Naive thymus-derived CD8-positive, alpha-beta T cell (primary cell): ENCODE data around the gene UCK2. TPM values are rescaled to one million over a fixed set of nuclear protein-coding genes. Genes with fewer than 3 reads are reported as not detected.

Experiments
- ATAC-seq, 2 donors: fragments of 150-1000 bp; cut with Tn5 transposase in 1 of 2; sonication (Bioruptor Pico), chemical (Tn5 transposase) in 1 of 2; 1 replicate in 1 of 2; 2 replicates in 1 of 2; pipeline ENCODE4 v1.10.0; 2021; ENCODE audit warnings: mild to moderate bottlenecking in 2 of 2, moderate library complexity in 2 of 2
- POLR2A ChIA-PET: fragments of 350-600 bp; sonication (Branson Sonifier 250); formaldehyde crosslinking; loops from one replicate; lab custom pipeline; 2021; ENCODE audit warnings: antibody characterized with exemption; lab: Charles Lee
- DNase-seq, 10 donors: peaks; one replicate each; pipeline versions ENCODE4 v3.0.0 to v3.0.0-alpha.2; 2020 to 2022
- H3K27ac Mint-ChIP-seq, 10 donors: one replicate each; pipeline ENCODE4 v1.8.0; 2020 to 2022; ENCODE audit warnings: mild to moderate bottlenecking in 10 of 10, mixed read lengths in 10 of 10, moderate library complexity in 4 of 10, inconsistent platforms in 1 of 10
- H3K27me3 Mint-ChIP-seq, 5 donors: one replicate each; pipeline ENCODE4 v1.8.0; 2021 to 2022; ENCODE audit warnings: mixed read lengths in 5 of 5
- H3K36me3 Mint-ChIP-seq, 3 donors: one replicate each; pipeline ENCODE4 v1.8.0; 2020 to 2022; ENCODE audit warnings: mixed read lengths in 3 of 3, mild to moderate bottlenecking in 2 of 3, inconsistent platforms in 1 of 3
- H3K4me1 Mint-ChIP-seq, 4 donors: one replicate each; pipeline ENCODE4 v1.8.0; 2021 to 2022; ENCODE audit warnings: mixed read lengths in 4 of 4
- H3K4me3 Mint-ChIP-seq, 10 donors: one replicate each; pipeline ENCODE4 v1.8.0; 2020 to 2022; ENCODE audit warnings: mild to moderate bottlenecking in 10 of 10, mixed read lengths in 10 of 10, moderate library complexity in 6 of 10, inconsistent platforms in 1 of 10
- H3K9me3 Mint-ChIP-seq, 9 donors: one replicate each; pipeline ENCODE4 v1.8.0; 2020 to 2022; ENCODE audit warnings: mixed read lengths in 9 of 9, mild to moderate bottlenecking in 3 of 9, inconsistent platforms in 1 of 9, moderate library complexity in 1 of 9
- polyA plus RNA-seq, 3 donors: library from polyadenylated mRNA; unstranded; fragments of 300-500 nt; fragmentation: Illumina TruSeq; gene quantifications; one replicate each; pipeline ENCODE4 v1.2.3, GENCODE V29; 2021
- total RNA-seq, 8 experiments: library from RNA in 2 of 8; stranded (reverse) in 2 of 8; gene quantifications; one replicate each; pipeline ENCODE4 v1.2.3 and lab custom pipeline; 2021 to 2026

UCK2 gene
- total and polyA plus RNA-seq, 5 experiments from 2014 or later = 1.1 to 5.3 (median 2.3) TPM

DNA sequence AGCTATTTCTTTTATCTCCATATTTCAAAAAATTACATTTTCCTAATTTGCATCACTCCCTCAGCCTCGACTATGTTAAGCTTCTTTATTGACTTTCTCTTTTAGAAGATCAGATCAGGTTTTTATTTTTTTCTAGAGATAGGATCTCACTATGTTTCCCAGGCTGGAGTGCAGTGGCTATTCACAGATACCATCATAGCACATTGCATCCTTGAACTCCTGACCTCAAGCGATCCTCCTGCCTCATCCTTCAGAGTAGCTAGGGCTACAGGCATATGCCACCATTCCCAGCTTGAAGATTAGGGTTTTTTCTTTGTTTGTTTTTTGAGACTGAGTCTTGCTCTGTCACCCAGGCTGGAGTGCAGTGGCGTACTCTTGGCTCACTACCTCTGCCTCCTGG lies 20.1 kb downstream of the UCK2 start:
- DNase-seq (no peak), ATAC-seq (no peak)
- Mint-ChIP-seq H3K36me3 (peaks cover 0 to 7% (median 5%) of the 10 kb centered on the region in 3 donors), H3K27me3 (peaks cover 2 to 19% (median 3%) of the 10 kb centered on the region in 5 donors), H3K4me1 (peaks cover 9 to 39% (median 29%) of the 10 kb centered on the region in 4 donors), H3K27ac (peak overlapping the region in 1 of 10 donors; percentile 5), H3K4me3 (no peak overlapping the region), H3K9me3 (peaks cover 0 to 3% (median 0%) of the 10 kb centered on the region in 9 donors)
- POLR2A ChIA-PET = interaction anchor here (0.9 kb wide), 1 partner anchor 18 kb away, joined by 4 read pairs; no protein-coding TSS in a partner anchor

DNA sequence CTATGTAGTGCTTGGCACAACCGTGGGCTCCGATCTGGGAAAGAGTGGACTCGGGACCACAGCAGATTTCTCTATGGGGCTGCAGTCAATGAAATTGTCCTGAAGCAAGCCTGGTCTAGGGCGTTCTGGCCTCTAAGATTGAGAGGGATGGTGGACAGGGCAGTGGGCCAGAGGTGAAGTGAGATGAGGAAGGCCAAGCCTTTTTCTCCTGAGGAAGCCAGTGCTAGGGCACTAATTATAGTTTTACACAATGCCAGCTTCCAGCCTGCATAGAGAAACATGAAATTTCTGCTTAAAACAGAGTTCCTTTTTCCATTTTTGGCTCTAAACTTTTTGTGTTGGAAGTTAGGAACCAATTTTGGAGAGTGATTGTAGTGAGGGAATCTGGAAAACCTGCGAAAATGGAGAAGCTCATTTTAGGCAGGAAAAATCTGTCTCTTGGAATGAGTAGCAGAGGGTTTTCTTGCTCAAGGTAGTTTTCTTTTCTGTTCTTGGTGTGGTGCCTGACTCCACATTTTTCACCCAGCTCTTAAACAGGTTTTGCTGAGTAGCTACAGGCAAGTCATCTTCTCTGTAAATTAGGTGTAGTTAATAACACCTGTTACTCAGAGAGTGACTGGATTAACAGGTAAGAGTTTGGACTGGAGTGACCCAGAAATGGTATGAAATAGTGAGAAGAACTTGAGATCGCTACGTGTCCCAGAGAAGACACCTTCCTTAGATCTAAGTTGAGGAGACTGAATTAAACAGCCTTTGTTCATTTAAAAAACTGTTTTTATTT lies 22.1 kb downstream of the UCK2 start:
- H3K36me3 Mint-ChIP-seq = peaks cover 0 to 7% (median 5%) of the 10 kb centered on the region in 3 donors
- no peak overlapping the region for H3K4me3 Mint-ChIP-seq
- POLR2A ChIA-PET = no interaction called here
- peaks cover 0 to 3% (median 0%) of the 10 kb centered on the region in 9 donors for H3K9me3 Mint-ChIP-seq
- H3K27ac Mint-ChIP-seq = no peak overlapping the region
- DNase-seq = no peak
- peaks cover 0 to 12% (median 1%) of the 10 kb centered on the region in 5 donors for H3K27me3 Mint-ChIP-seq
- H3K4me1 Mint-ChIP-seq = peaks cover 6 to 42% (median 19%) of the 10 kb centered on the region in 4 donors
- ATAC-seq = no peak

DNA sequence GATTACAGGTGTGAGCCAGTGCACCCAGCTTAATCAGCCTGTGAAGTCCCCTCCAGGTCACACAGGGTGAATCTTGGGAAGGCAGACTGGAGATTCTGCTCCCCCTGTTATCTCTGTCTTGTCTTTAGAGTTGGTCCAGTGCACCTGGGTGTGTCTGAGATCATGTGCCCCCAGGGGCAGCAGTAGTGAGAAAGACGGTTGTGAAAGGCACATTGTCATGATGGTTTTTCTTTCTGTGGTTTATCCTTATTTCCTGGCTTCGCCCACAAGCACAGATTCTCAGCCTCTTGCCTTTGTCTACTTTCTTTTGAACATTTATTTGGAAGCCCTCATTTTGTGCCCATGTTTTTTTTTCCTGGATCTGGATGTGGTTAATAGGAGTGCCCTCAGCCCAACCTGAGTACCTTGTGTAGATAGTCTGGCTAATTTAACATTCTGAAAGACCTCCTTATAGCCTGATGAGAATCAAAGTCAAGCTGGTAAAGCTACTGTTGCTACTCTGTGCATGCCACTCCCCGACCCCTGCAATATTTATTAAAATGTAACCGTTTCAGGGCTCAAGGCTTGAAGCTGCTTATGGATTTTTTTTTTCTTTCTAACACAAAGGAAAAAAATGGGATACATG lies 23.7 kb downstream of the UCK2 start:
- H3K4me1 Mint-ChIP-seq = peaks cover 6 to 49% (median 19%) of the 10 kb centered on the region in 4 donors
- H3K4me3 Mint-ChIP-seq = peak overlapping the region in 5 of 10 donors; percentile 8 to 65 (median 33)
- peaks cover 0 to 7% (median 5%) of the 10 kb centered on the region in 3 donors for H3K36me3 Mint-ChIP-seq
- DNase-seq (no peak), ATAC-seq (no peak)
- POLR2A ChIA-PET = no interaction called here
- peak overlapping the region in 1 of 10 donors; percentile 20 for H3K27ac Mint-ChIP-seq
- H3K27me3 Mint-ChIP-seq = peaks cover 0 to 12% (median 1%) of the 10 kb centered on the region in 5 donors
- H3K9me3 Mint-ChIP-seq = peaks cover 0 to 3% (median 0%) of the 10 kb centered on the region in 9 donors

DNA sequence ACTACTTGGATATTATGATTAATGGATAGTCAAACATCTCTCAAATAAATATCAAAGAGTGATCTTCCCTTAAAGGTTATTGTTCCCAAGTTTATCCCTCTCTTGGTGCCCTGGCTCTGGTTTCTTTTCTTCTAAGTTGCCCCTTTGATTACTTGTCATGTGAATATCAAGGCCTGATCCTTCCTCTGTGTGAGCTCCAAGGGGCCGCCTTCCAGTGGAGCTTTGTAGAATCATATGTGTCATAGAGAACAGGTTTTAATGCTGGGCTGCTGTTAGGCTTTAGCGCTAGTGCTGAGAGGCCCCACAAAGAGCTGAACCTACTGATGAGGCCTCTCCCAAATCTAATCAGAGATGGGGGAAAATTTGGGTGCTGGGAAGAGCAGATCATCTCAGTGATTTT lies 25.5 kb downstream of the UCK2 start:
- DNase-seq (no peak), ATAC-seq (no peak)
- POLR2A ChIA-PET = no interaction called here
- Mint-ChIP-seq H3K36me3 (peaks cover 0 to 7% (median 5%) of the 10 kb centered on the region in 3 donors), H3K27me3 (peaks cover 0 to 12% (median 1%) of the 10 kb centered on the region in 5 donors), H3K27ac (no peak overlapping the region), H3K9me3 (peaks cover 0 to 3% (median 0%) of the 10 kb centered on the region in 9 donors), H3K4me3 (no peak overlapping the region), H3K4me1 (peaks cover 9 to 57% (median 19%) of the 10 kb centered on the region in 4 donors)

DNA sequence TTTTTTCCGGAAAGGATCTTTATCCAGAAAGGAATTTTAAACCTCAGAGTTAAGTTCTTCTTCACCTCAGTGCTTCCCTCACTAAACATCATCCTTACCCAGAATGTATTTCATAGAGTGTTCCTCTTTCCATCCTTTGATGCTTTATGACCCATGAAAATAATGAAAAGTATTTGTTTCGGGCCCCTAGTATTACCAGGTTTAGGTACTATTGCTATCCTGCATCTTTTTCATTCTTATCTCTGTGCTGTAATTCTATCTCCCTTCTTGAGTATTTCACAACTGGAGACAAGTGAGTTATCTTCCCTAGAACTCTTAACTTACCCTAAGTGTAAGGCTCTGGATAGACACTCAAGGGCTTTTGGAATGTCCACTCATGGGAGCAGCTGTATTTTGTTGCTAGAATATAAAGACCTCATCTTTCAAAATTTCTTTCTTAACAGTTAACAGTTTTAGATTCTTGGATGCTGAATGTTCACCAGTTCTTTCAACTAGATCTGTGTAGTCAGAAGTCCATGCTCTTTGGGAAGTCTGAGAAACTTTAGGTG lies 26.2 kb downstream of the UCK2 start:
- ATAC-seq = no peak
- DNase-seq = no peak
- Mint-ChIP-seq H3K4me1 (peaks cover 9 to 57% (median 18%) of the 10 kb centered on the region in 4 donors), H3K4me3 (no peak overlapping the region), H3K36me3 (peaks cover 0 to 5% (median 4%) of the 10 kb centered on the region in 3 donors), H3K9me3 (peaks cover 0 to 2% (median 0%) of the 10 kb centered on the region in 9 donors), H3K27ac (no peak overlapping the region), H3K27me3 (peaks cover 0 to 9% (median 1%) of the 10 kb centered on the region in 5 donors)
- POLR2A ChIA-PET = no interaction called here

DNA sequence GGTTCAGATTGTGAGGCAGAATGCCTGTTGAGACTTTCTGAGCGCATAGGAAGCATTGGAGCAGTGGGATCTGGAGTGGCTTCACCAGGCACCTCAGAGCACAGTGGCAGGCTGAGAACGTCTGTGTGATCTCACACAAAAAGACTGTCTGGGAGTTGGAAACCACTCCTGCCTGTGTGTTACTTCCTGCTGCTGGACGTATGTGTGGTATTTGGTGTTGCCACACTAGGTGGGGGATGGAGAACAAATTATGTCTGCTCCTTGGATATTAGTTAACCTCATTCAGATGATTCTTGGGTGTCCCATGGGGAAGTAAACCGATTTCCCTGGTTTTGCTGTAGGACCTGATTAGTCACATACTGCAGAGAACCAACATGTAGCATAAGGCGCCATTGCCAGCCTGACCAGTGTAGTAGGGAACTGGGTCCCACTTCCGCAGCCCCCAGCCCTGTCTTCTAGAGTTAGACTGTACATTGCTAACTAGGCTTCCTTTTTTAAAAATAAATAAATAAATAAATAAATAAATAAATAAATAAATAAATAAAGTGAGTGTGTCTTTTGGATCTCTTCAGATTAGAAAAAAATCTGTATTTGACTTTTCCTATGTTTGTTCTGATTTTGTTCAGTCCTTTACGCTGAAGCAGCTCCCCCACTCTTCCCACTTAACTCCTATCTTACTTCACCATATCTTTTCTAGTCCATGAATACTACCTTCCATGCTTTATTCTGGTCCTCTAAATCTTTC lies 26.9 kb downstream of the UCK2 start:
- ATAC-seq (no peak), DNase-seq (no peak)
- Mint-ChIP-seq H3K36me3 (no peaks in the 10 kb centered on the region), H3K4me3 (no peak overlapping the region), H3K27ac (no peak overlapping the region), H3K4me1 (peaks cover 9 to 53% (median 18%) of the 10 kb centered on the region in 4 donors), H3K27me3 (peaks cover 0 to 3% (median 1%) of the 10 kb centered on the region in 5 donors), H3K9me3 (no peaks in the 10 kb centered on the region)
- POLR2A ChIA-PET = no interaction called here

DNA sequence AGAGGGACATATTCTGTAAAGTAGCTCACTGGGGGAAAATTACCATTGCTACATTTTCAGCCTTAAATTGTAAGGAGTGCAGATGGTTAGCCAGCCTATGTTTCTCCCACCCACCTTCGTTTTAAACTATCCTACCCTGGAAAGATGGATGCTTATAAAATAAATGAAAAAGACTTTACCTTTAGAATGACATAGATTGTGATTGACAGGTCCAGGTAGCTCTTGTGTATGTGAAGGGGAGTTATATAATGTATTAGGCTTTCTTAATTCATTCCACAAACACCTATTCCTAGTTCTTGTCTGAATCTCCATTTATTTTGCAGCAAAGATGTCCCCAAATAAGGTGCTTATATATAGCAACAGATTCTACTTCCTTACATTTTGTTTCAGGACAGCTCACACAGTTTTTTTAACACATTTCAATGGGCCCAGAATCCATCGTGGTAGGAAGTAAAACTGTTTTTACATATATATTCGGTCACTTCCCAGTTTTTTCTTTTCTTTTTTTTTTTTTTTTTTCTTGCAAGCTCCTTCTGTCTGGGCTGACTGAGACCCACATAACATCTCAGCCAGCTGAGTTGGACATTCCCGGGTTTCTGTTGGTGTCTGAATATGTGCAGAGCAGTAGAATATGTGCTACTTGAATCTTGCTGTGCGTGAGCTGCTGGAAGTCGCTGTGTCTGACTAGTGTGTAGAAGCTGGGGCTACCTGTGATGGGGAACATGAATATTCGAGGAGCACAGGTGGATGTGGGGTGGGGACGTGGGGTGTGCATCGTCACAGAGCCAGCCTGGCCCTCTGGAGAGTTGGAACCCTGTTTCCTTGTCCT lies 27.8 kb downstream of the UCK2 start:
- H3K36me3 Mint-ChIP-seq = no peaks in the 10 kb centered on the region
- H3K9me3 Mint-ChIP-seq = no peaks in the 10 kb centered on the region
- no peak for ATAC-seq
- H3K4me1 Mint-ChIP-seq = peaks cover 12 to 53% (median 20%) of the 10 kb centered on the region in 4 donors
- H3K27ac Mint-ChIP-seq = no peak overlapping the region
- peaks cover 0 to 3% (median 0%) of the 10 kb centered on the region in 5 donors for H3K27me3 Mint-ChIP-seq
- POLR2A ChIA-PET = no interaction called here
- no peak for DNase-seq
- H3K4me3 Mint-ChIP-seq = no peak overlapping the region

DNA sequence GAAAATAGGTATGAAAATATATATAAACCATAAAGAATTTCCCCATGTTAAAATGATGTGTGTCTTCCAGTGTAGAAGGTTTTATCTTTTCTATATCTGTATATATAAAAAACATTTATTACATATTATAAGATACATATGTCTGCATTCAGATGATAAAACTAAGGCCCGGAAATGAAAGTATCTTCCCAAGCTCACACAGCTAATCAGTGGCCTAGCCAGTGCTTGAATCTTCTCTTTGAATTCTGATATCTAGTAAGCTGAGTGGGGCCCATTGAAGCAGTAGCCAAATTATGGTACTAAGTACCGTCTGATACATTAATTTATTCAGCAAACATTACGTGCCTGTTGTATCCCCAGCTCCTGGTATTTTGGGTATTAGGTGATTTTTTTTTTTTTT lies 28.6 kb downstream of the UCK2 start:
- H3K4me3 Mint-ChIP-seq = no peak overlapping the region
- H3K36me3 Mint-ChIP-seq = no peaks in the 10 kb centered on the region
- peaks cover 10 to 50% (median 19%) of the 10 kb centered on the region in 4 donors for H3K4me1 Mint-ChIP-seq
- H3K27me3 Mint-ChIP-seq = peaks cover 0 to 3% (median 0%) of the 10 kb centered on the region in 5 donors
- ATAC-seq (no peak), DNase-seq (no peak)
- no peak overlapping the region for H3K27ac Mint-ChIP-seq
- POLR2A ChIA-PET = no interaction called here
- no peaks in the 10 kb centered on the region for H3K9me3 Mint-ChIP-seq

DNA sequence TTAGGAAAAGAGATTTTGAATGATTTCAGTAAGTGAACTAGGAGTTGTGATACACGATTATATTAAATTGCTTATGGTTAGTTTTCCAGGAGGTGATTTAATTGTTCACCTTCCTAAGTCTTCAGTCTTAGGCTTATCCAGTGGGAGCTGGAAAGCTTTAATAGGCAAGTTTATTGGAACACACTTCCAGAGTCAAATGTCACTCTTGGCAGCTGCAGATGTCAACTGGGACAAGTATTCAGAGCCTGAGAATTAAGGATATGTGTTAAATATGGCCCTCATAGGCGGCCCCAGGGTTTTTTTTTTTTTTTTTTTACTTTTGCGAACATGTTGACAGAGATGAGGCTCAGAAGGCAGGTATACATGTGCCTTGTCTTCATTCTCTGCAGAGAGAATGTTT lies 29.2 kb downstream of the UCK2 start:
- no peaks in the 10 kb centered on the region for H3K36me3 Mint-ChIP-seq
- POLR2A ChIA-PET = no interaction called here
- H3K4me3 Mint-ChIP-seq = no peak overlapping the region
- ATAC-seq (no peak), DNase-seq (no peak)
- H3K27me3 Mint-ChIP-seq = peaks cover 0 to 3% (median 0%) of the 10 kb centered on the region in 5 donors
- no peak overlapping the region for H3K27ac Mint-ChIP-seq
- no peaks in the 10 kb centered on the region for H3K9me3 Mint-ChIP-seq
- H3K4me1 Mint-ChIP-seq = peaks cover 4 to 44% (median 15%) of the 10 kb centered on the region in 4 donors

DNA sequence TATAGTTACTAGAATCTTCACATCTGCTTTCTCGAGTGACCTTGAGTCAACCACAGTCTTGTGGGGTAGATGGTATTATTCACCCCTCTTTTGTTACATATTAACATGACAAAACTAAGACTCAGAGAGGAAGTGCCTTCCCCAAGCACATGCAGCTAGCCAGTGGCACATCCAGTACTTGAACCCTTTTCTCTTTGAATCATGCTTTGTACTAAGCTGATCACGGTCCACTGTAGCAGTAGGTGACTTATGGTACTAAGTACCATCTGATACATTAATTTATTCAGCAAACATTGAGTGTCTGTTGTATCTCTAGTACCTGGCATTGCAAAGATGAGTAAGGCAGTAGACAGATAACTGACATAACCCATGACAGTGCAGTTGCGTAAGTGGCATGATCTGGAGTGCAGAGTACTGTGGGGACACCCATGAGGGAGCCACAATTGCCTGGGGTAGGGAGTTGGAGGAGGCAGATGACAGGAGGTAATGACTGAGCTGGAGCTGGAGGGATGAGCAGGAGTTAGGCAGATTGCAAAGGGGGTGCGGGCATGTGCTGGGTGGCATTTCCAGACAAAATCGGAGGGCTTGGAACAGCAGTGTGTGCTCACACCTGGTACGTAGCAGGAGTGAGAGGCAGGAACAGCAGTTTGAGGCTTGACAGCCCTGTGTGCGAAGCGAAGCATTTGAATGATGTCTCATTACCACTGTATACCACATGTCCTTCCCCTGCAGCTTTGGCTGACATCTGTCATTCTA lies 29.8 kb downstream of the UCK2 start:
- peaks cover 0 to 38% (median 14%) of the 10 kb centered on the region in 4 donors for H3K4me1 Mint-ChIP-seq
- POLR2A ChIA-PET = no interaction called here

DNA sequence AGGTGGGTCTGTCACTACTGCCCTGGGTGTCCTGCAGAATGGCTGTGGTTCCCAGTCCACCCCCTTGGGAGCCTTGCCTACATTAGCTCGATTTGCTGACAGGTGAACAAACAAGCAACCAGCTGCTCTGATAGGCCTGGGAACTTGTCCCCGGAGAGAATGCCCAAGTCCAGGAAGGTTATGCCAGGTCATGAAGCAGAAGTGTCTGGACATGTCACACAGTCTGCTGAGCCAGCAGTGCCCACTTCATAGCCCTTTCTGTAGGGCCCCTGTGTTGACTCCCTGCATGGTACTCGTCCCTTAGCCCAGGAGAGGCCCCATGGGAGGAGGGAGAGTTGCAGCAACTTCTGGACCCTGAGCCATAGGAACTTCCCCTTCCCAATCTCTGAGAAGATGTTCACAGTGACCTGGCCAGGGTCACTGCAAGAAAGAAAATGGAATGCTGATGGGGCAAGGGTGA lies 31.0 kb downstream of the UCK2 start:
- no peak for DNase-seq
- POLR2A ChIA-PET = interaction anchor here (0.5 kb wide), 1 partner anchor 35 kb away, joined by 3 read pairs; no protein-coding TSS in a partner anchor
- Mint-ChIP-seq H3K36me3 (no peaks in the 10 kb centered on the region), H3K4me1 (peaks cover 0 to 31% (median 15%) of the 10 kb centered on the region in 4 donors), H3K9me3 (no peaks in the 10 kb centered on the region), H3K27me3 (peaks cover 0 to 3% (median 0%) of the 10 kb centered on the region in 5 donors), H3K4me3 (no peak overlapping the region), H3K27ac (no peak overlapping the region)
- no peak for ATAC-seq

More for the DNA sequence above, 29.8 kb downstream of the UCK2 start:
- DNase-seq (no peak), ATAC-seq (no peak)
- no peaks in the 10 kb centered on the region for H3K9me3 Mint-ChIP-seq
- H3K27ac Mint-ChIP-seq = peak overlapping the region in 1 of 10 donors; percentile 44
- H3K4me3 Mint-ChIP-seq = no peak overlapping the region
- no peaks in the 10 kb centered on the region for H3K36me3 Mint-ChIP-seq
- H3K27me3 Mint-ChIP-seq = peaks cover 0 to 3% (median 0%) of the 10 kb centered on the region in 5 donors
